Hematopoietic multipotent progenitor cell (in vitro differentiated cells): Measurements from ENCODE around the gene CCDC180. TPM values are rescaled to one million over a fixed set of nuclear protein-coding genes. Genes with fewer than 3 reads are reported as not detected.
"Not testable (repeated sequence)": the region's sequence is repeated elsewhere in the genome, so short reads cannot be mapped to it uniquely, and the experiment has no call there.

Experiments
- DNase-seq, 3 donors: peaks; one replicate each; pipeline ENCODE4 v3.0.0-alpha.2; 2011 to 2015; ENCODE audit warnings: low read depth in 2 of 3, low spot score in 2 of 3
- total RNA-seq: library from RNA; depleted of rRNA; stranded (reverse); fragments of >200 nt; gene quantifications from one replicate; pipeline ENCODE4 v1.2.3, GENCODE V29; 2012

Gene CCDC180
- total RNA-seq, 1 donor, result 4.0 TPM

DNA sequence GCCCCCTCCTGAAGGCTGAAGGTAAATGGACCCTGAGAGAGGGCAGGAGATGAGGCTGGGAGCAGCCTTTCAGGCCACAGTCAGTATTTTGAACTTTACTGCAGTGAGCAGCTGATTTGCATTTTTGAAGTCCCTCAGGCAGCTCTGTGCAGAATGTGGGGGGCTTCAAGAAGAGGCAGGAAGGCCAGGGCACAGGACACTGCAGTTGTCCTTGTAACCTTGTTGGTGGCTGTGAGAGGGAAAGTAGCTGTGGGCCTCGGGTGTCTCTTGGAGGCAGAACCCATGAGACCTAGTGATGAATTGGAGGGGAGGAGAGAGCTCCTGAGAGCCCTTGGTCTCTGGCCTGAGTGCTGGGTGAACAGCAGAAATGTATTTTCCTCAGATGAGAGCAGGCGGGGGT is 2.6 kb downstream of the CCDC180 start:
- DNase-seq, result no peak

DNA sequence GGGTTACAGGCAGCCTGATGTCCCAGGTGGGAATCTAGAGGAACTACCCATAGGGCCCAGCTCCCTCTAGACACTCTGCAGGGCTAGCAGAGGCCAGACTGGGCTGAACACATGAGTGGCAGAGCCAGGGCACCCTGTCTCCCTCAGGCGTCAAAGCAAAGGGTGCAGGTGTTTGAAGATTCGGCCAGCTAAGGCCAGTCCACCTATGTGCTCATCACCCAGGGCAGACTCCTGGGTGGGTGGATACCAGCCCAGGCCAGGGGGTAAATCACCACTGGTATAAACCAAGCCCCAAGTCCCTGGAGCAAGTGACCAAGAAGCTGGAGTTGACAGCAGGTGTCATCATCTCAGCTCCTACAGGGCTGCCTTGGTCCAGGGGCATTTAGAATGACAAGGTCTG is 3.4 kb downstream of the CCDC180 start:
- no peak for DNase-seq

DNA sequence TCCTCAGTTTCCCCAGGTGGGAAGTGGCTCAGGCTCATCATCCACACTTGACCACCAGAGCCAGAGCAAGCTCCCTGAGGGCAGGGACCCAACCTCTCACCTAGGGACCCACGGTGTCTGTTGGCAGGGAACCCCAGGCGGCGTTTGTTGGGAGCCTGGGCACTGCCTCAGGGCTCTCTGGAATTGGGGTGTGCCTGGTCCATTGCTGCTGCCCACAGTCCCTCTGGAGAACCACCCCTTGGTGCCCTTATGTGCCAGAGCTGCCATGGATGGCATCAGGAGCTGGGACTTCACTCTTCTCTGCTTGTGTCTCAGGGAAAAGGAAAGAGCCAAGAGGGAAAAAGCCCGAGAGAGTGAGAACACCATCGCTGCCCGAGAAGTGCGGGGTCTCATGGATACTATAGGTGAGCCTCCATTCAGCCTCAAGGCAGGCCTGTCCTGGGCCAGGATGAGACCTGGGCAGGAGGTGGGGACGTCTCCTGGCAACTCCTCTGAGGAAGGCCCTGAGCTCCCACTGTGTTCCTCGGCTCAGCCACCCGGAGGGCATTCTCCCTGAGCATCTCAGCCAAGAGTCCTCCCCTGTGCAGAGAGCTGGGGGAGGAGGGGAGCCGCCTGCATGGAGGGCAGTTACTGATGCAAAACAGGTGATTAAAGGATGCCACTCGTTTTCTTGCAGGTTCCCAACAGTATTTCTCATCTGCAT is 4.5 kb downstream of the CCDC180 start:
- no peak for DNase-seq

DNA sequence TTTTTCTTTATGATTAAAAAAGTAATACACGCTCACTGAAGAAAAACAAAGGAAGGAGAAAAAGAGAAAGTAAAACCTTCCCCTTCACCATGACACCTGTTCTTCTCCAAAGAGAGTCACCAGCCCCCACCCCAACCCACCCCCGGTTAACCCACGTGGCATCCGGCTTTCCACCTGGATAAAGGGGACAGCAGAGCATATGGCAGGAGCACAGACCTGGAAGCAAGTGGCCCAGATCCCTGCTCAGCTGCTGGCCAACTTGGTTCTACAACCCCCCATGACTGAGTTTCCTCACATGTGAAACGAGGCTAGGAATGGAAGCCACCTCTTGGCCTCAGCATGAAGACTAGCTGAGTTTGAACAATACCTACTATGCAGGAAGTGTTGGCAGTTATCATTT is 5.1 kb downstream of the CCDC180 start:
- DNase-seq, result no peak

DNA sequence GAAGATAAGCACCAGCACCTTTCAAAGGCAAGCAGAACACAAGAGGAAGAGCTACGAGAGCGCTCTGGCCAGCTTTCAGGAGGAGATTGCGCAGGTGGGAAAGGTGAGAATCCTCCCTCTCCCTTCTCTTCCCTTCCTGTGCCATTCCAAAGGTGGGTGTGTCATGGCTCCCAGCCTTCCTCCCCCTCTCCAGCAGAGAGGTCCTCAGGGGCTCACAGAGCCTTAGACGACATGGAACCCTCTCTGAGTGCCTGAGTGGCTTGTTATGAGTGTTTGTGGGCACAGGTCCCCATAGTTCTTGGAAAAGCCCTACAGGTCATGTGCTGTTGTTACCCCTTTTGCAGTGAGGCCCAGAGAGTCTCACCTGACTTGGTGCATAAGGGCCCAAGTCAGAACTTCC is 5.8 kb downstream of the CCDC180 start:
- DNase-seq, result no peak

DNA sequence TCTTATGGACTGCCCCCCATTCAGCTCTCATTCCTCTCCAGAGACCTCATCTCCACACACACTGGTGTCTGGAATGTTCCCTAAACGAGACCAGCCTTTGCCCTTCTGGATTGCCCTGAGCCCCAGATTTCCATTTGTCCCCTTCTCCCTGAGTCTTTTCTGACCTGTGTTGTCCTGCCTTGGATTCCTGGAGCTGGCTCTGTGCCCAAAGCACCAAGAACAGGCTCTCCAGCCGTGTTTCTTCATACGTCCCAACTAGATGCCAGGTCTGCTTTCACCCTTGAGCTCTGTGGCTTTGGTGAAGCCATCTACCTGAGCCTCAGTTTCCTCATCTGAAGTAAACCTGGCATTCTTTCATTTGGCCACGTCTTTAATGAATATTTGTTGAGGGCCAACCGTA is 6.3 kb downstream of the CCDC180 start:
- no peak for DNase-seq

DNA sequence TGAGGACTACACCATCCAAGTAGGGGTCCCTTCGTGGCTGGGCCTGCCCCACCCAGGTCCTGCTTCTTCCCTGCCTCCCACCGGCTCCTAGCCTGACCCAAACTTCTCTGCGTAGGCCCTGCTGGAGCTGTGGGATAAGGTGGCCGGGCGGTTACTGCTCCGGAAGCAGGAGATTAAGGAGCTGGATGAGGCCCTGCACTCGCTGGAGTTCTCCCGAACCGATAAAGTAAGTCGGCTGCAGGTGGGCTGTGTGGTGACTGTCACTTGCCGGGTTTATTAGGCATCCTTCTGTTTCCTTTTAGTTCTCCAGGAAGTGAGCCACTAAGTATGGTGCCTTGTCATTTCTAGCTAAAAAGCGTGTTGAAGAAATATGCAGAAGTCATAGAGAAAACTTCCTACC is 7.0 kb downstream of the CCDC180 start:
- DNase-seq, result no peak

DNA sequence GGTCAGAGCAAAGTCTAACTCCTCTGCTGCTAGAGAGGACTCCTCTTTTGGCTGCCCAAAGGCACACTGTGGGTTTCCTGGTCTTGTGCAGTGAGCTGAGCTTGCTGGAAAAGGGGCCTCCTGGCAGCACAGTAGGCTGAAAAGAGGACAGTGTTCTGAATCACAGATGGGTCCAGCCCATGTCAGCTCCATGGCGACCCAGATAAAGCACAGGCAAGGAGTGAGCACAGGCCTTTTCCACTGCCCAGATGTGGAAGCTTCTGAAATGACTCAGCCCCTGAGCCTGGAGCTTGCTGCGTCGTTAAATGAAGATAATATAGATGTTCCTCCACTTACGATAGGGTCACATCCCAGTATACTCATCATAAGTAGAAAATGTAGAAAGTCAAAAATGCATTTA is 8.1 kb downstream of the CCDC180 start:
- DNase-seq, result no peak

DNA sequence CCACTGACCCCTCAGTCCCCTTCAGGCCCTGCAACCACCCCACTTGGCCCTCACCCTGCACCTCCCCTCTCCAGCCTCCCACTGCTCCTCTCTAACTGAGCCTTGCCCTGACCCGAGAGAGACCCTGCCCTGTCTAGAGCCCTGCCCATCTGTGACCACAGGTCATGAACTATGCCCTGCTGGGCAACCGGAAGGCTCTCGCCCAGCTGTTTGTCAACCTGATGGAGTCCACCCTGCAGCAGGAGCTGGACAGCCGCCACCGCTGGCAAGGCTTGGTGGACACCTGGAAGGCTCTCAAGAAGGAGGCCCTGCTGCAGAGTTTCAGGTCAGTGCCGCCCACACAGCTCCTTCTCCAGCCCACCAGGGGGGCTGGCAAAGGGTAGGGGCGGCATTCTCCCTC is 9.4 kb downstream of the CCDC180 start:
- no peak for DNase-seq

DNA sequence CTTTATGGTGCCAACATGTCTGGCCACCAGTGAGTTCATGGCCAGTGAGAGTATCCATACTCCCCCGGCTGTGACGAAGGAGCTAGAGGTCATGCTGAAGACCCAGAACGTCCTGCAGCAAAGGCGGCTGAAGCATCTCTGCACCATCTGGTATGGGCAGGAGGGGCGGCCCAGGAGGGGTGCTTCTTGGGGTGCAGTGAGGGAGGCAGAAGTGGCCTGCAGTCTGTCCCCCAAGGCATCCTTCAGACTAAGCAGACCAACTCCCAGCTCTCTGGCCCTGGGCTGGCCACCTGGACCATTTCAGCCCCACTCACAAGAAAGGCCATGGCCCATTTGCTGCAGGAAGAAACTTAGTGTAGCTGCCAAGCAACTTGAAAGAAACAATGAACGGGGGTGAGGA is 11.0 kb downstream of the CCDC180 start:
- DNase-seq, result no peak

DNA sequence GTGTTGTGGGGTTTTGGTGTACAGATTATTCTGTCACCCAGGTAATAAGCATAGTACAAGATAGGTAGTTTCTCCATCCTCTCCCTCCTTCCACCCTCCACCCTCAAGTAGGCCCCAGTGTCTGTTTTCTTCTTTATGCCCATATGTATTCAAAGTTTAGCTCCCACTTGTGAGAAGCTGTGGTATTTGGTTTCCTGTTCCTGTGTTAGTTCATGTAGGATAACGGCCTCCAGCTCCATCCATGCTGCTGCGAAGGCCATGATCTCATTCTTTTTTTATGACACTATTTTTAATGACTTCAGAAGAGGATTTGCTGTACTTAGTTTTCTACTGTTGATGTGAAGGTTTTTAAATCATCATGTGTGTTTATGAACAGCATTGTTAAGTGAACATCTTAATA is 11.9 kb downstream of the CCDC180 start:
- DNase-seq, result peak in 1 of 3 donors; percentile 19

DNA sequence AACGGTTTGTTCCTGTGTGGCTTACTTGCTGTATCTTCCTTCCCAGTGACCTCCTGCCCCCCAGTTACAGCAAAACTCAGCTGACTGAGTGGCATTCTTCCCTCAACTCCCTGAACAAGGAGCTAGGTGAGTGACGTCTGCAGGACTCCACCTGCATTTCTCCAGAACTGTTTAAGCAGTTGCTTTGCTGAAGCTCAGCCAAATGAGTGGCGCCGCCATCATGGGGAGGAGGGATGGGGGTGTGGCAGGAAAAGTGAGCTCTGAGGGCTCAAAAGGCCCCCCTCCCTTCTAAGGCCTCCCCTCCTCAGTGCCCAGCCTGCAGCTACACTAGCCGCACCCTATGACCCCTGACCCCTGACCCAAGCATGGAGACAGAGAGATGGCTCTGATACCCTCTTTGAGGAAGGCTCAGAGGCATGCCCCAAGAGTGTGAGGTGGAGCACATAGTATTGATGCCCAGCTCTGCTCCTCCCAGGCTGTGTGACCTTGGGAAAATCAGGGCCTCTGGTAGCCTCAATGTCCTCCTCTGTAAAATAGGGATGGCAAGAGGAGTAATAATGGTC is 12.7 kb downstream of the CCDC180 start:
- no peak for DNase-seq

DNA sequence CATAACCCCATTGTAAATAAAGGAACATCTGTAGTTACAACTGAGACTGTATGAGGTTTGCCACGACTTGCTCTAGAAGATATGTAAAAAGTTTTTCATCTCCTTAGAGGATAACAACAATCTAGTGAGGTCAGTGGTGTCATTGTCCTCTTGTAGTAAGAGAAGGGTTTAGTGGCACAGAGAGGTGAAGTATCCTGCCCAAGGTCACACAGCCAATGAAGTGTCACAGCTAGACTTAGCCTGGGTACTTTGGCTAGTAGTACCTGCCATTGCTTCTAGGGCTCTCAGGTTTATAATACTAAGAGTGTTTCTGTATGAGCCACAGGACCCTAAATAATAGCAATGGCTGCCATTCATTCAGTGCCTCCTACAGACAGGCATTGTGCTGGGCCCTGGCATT is 13.8 kb downstream of the CCDC180 start:
- DNase-seq, result no peak

DNA sequence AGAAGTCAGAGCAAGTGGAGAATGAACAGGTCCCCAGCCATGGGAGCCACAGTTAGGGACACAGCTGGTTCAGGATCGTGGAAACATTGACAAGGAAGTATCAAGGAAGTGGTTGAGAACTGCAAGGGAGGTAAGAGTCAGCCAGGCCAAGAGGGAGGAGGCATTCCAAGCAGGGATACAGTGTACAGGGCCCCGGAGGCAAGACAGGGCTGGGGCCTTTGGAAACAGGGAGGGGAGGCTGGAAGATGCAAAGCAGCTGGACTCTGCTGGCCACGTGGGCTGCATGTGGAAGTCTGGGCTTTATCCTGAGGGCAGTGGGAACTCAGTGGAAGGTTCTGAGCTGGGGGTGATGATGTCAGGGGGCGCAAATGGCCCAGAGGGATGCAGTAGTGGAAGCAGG is 14.2 kb downstream of the CCDC180 start:
- no peak for DNase-seq

DNA sequence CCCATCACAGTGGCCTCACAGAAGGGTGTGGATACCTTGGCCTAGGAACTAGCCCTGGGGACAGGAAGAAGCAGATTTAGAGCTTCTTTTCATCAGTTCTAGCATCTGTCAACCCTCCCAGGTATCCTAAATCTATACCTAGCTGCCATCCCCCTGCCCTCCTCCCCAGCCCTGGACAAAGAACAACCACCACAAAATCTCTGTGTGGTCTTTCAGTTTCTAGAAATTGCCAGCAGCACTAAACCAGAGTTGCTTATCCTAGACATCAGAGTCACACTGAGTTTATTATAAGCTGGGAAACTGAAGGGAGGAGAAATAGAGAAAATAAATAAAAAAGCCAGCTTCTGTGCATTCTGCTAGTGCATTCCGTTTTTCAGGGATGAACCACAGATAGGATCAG is 14.6 kb downstream of the CCDC180 start:
- DNase-seq, result no peak

DNA sequence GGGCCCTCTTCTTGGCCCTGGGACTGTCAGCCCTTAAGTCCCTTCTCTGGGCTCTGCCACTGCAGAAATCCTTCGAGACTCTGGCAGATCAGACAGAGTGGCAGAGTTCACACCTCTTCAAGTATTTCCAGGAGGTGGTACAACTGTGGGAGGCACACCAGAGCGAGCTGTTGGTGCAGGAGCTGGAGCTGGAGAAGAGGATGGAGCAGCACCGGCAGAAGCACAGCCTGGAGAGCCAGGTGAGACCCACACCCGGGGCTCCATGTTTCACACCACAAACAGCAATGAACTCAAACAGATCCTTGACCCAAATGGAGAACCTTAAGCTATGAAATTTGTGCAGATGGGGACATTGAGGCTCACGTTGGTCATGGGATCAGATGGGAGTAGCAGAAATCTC is 17.5 kb downstream of the CCDC180 start:
- DNase-seq, result no peak

DNA sequence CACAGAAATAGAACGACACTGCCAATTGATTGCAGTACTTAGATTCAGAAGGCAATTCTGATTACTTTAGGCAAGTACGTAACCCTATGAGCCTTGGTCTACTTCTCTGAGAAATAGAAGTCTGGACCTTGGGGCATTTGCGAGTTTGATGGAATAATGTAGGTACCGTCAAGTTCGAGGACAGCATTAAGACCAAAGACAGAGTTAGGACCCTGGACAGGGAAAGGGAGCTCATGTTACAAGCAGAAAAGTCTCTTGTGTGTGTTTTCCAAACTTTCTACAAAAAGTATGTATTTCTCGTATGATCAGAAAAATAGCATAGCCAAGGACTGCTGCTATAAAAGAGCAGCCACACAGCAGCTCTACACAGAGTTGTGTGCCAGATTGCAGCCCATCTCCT is 20.1 kb downstream of the CCDC180 start:
- DNase-seq, result no peak

DNA sequence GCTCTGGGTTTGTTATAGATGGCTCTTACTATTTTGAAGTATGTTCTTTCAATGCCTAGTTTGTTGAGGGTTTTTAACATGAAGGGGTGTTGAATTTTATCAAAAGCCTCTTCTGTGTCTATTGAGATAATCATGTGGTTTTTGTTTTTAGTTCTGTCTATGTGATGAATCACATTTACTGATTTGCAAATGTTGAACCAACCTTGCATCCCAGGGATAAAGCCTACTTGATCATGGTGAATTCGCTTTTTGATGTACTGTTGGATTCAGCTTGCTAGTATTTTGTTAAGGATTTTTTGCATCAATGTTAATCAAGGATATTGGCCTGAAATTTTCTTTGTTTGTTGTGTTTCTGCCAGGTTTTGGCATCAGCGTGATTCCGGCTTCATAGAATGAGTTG is 25.5 kb downstream of the CCDC180 start:
- DNase-seq, result no peak

DNA sequence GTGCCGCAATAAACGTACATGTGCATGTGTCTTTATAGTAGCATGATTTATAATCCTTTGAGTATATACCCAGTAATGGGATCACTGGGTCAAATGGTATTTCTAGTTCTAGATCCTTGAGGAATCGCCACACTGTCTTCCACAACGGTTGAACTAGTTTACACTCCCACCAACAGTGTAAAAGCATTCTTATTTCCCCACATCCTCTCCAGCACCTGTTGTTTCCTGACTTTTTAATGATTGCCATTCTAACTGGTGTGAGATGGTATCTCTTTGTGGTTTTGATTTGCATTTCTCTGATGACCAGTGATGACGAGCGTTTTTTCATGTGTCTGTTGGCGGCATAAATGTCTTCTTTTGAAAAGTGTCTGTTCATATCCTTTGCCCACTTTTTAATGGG is 28.2 kb downstream of the CCDC180 start:
- not testable (repeated sequence) for DNase-seq

DNA sequence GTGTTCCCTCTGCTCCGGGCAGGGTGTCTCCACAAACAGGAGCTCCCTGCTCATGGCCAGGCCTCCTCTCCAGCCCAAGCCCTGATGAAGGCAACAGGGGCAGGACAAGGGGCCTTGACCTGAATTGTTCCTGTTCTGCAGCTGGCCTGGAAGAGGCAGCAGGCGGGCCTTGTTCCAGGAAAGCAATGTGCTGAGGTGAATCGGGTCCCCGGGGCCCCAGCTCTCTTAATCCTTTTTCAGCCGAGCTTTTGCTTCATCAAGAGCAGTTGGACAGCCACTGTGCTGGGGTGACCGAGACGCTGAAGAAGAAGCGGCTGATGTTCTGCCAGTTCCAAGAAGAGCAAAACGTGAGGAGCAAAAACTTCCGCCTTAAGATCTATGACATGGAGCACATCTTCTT is 41.4 kb downstream of the CCDC180 start:
- no peak for DNase-seq

DNA sequence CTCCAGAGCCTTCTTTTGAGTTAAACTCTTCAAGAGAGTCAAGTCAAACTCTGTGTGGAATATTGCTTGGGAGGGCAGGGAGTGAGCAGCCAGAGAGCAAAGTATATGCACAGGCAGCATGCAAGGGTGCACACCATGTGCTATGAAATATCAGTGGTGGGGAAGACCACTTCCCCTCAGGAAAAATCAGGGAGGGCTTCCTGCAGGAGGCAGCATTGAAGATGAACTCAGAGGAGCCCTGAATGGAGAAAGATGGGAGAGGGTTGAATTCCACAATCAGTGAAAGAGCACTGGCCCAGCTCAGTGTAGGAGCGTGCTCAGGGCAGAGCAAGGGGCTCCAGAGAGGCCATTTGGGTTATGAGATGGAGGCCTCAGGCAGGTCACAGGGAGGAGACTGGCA is 41.9 kb downstream of the CCDC180 start:
- DNase-seq, result no peak

DNA sequence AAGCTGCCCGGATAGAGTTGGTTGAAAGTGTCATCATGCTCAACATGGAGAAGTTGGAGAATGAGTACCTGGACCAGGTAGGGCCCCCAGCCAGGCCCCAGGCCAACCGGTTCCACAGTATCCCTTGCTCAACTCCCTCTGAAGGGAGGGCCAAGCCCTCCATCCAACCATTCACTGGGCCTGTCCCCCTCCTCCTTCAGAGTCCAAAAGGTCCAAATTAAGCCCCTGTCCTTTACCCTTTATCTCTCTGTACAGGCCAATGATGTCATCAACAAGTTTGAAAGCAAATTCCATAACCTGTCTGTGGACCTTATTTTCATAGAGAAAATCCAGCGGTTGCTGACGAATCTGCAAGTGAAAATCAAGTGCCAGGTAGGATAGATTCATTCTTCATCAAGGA is 47.2 kb downstream of the CCDC180 start:
- no peak for DNase-seq

DNA sequence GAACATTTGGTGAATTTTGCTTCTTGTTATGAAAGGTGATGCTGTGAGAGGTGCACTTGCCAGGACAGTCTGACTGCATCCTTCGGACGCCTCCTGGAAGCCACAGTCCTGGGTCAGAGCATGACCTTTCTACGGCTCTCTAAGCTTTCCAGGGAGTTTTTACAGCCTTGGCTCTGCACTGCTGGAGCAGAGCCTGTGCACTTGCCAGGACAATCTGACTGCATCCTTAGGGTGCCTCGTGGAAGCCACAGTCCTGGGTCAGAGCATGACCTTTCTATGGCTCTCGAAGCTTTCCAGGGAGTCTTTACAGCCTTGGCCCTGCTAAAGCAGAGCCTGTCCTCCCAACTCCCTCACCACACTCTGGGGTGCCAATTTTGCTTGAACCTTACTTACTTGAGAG is 49.6 kb downstream of the CCDC180 start:
- DNase-seq, result no peak
